Measurements from ENCODE around the gene MACROD1. TPM values are rescaled to one million over a fixed set of nuclear protein-coding genes. Genes with fewer than 3 reads are reported as not detected.

Gene MACROD1
- total and polyA plus RNA-seq, 10 of the 15 experiments (the other 5 are each of a cell fraction or from before 2014, with no cell fraction given): 1.2 to 22.7 (median 11.3) TPM; not detected in 1

- no peak for TF ChIP-seq HSF1 (IDR thresholded peaks at IDR 0.05; ENCODE audit: low read depth, low read length)
These were observed 127.4 kb downstream of the MACROD1 start (continued) for GRCh38 chr11:64038500-64038899.

DNA sequence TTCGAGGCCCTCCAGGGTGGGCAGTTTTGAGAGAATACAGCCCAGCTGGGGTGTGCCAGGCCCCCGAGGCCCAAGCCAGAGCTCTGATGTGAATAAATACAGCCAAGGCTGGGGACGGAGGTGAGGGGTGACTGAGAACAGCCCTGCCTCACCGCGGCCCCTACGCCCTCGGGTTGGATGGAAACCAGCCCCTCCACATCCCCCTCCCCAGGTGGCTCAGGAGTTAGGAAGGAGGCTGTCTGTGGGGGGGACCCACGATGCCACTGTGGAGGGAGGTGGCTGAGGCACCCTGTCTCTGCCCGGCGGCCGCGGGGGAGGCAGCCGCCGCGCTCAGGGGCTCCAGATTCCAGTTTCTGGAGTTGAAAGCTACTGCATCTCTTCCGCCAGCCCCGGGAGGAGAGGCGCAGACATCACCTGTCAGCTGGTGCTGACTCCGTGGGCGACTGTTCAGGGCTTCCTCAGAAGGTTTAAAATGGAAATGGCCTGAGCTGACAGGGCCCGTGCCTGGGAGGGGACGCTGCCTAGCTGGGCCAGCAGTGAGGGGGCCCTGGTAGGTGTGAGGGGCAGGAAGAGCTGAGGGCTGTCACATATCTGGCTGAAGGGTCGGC lies 128.8 kb downstream of the MACROD1 start:
- CTCF ChIA-PET: interaction anchor here (1.6 kb wide), 1 partner anchor 9 kb away, joined by 3 read pairs; no protein-coding TSS in a partner anchor
- no peak overlapping the region for H3K27ac ChIP-seq (ENCODE audit: control insufficient read depth, insufficient read depth)
- 26% methylated on average over 22 of the region's 23 CpGs for WGBS (ENCODE audit: insufficient coverage, insufficient replicate concordance, low lambda C conversion rate, missing lambda C conversion rate)
- H3K4me1 ChIP-seq (ENCODE audit: control insufficient read depth, insufficient read depth, low read length): no peaks in the 10 kb centered on the region
- in situ Hi-C loops (cut with MboI) (no loop called here), intact Hi-C loops (cut with micrococcal nuclease; ENCODE audit: unreplicated experiment) (no loop called here)
- POLR2A ChIA-PET: no interaction called here
- H3K36me3 ChIP-seq (ENCODE audit: control insufficient read depth in 2 of 2, insufficient read depth in 2 of 2, low read length in 1 of 2): no peaks in the 10 kb centered on the region
- SMC1A ChIA-PET (ENCODE audit: uncharacterized antibody, unreplicated experiment): no interaction called here
- peaks cover 0 to 10% of the 10 kb centered on the region in 2 experiments; a peak in 3 of 4 replicates for H3K27me3 ChIP-seq (replicated peaks in 1 of 2; ENCODE audit: control insufficient read depth in 2 of 2, insufficient read depth in 2 of 2, low read length in 1 of 2)
- H4K20me1 ChIP-seq (ENCODE audit: control insufficient read depth, insufficient read depth): peaks cover 4% of the 10 kb centered on the region; the same call in 1 of the 2 replicates
- no peak for TF ChIP-seq TARDBP (IDR thresholded peaks at IDR 0.05; ENCODE audit: borderline replicate concordance)
- TF ChIP-seq STAT3 (IDR thresholded peaks at IDR 0.05; ENCODE audit: low read depth, low read length): no peak
- no peak for TF ChIP-seq HDAC2 (IDR thresholded peaks at IDR 0.05)
- TF ChIP-seq HDGF (IDR thresholded peaks at IDR 0.05): no peak
- TF ChIP-seq, protein P1, sequence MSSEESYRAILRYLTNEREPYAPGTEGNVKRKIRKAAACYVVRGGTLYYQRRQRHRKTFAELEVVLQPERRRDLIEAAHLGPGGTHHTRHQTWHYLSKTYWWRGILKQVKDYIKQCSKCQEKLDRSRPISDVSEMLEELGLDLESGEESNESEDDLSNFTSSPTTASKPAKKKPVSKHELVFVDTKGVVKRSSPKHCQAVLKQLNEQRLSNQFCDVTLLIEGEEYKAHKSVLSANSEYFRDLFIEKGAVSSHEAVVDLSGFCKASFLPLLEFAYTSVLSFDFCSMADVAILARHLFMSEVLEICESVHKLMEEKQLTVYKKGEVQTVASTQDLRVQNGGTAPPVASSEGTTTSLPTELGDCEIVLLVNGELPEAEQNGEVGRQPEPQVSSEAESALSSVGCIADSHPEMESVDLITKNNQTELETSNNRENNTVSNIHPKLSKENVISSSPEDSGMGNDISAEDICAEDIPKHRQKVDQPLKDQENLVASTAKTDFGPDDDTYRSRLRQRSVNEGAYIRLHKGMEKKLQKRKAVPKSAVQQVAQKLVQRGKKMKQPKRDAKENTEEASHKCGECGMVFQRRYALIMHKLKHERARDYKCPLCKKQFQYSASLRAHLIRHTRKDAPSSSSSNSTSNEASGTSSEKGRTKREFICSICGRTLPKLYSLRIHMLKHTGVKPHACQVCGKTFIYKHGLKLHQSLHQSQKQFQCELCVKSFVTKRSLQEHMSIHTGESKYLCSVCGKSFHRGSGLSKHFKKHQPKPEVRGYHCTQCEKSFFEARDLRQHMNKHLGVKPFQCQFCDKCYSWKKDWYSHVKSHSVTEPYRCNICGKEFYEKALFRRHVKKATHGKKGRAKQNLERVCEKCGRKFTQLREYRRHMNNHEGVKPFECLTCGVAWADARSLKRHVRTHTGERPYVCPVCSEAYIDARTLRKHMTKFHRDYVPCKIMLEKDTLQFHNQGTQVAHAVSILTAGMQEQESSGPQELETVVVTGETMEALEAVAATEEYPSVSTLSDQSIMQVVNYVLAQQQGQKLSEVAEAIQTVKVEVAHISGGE (CRISPR knock-in tag; IDR thresholded peaks at IDR 0.05): no peak
- TF ChIP-seq ASH2L (IDR thresholded peaks at IDR 0.05; ENCODE audit: borderline replicate concordance, low read depth): no peak
- TF ChIP-seq RFX5 (IDR thresholded peaks at IDR 0.05; ENCODE audit: low read depth, low read length): no peak
- TF ChIP-seq POU2F2 (IDR thresholded peaks at IDR 0.05; ENCODE audit: borderline replicate concordance, low read depth, low read length): no peak
- TF ChIP-seq KDM1A (IDR thresholded peaks at IDR 0.05; ENCODE audit: borderline replicate concordance): no peak
- TF ChIP-seq SPI1 (IDR thresholded peaks at IDR 0.05; ENCODE audit: borderline replicate concordance, insufficient read depth, low read depth, low read length): no peak
- TF ChIP-seq MEF2B (IDR thresholded peaks at IDR 0.05; ENCODE audit: partially characterized antibody, poor library complexity, severe bottlenecking): no peak
- TF ChIP-seq EP300 (IDR thresholded peaks at IDR 0.05; ENCODE audit: borderline replicate concordance in 1 of 2, control insufficient read depth in 1 of 2, low read depth in 2 of 2, low read length in 2 of 2): no peak
- TF ChIP-seq ZZZ3 (IDR thresholded peaks at IDR 0.05; ENCODE audit: control insufficient read depth, insufficient read length, low read depth): no peak
- TF ChIP-seq SRF (IDR thresholded peaks at IDR 0.05; ENCODE audit: low read depth in 2 of 2, low read length in 2 of 2): no peak
- no peak for TF ChIP-seq SMAD5 (IDR thresholded peaks at IDR 0.05; ENCODE audit: low read depth)
- no peak for TF ChIP-seq TCF7 (IDR thresholded peaks at IDR 0.05; ENCODE audit: borderline replicate concordance)
- FAIRE-seq (no peak), DNase-seq (ENCODE audit: low read depth, low spot score) (no peak), ATAC-seq (no peak)
- no peak overlapping the region for H3K9ac ChIP-seq (ENCODE audit: control insufficient read depth, insufficient read depth, low read length)
- no peak overlapping the region for H3K4me3 ChIP-seq
- no peaks in the 10 kb centered on the region for H3K79me2 ChIP-seq (ENCODE audit: control insufficient read depth, insufficient read depth, low read length)
- no peaks in the 10 kb centered on the region for H3K9me3 ChIP-seq (replicated peaks; ENCODE audit: control insufficient read depth, insufficient read depth, low read length)
- no peak overlapping the region for H3K4me2 ChIP-seq (ENCODE audit: control insufficient read depth, insufficient read depth)
- no peak overlapping the region for H2AFZ ChIP-seq (ENCODE audit: control insufficient read depth, low read depth, low read length)
- RAD21 ChIA-PET (ENCODE audit: unreplicated experiment): no interaction called here
- BruUV-seq (replicated peaks): no TSS peak

All from GM12878 (cell line).